RPMI8226 (cell line): Measurements from ENCODE around the gene RELL2.

ENCODE experiments used
- DNase-seq: peaks from one replicate; pipeline ENCODE4 v3.0.0-alpha.2; 2015

Gene RELL2

DNA sequence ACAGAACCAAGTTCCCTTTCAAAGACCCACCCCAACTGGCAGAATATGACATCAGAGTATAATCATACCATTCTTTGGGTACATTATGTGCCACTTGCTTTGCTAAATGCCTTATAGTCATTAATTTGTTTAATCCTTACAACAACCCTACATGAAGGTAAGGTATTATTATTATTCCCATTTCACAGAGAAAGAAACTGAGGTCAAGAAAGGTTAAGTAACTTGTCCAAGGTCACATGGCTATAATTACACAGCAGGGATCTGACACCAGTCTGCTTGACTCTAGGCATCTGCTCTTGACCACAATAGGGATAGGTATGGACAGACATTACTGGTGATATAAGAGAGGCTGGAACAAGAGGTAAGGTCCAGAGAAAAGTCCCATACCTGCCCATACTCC, 13.2 kb downstream of the RELL2 start:
- no peak for DNase-seq

DNA sequence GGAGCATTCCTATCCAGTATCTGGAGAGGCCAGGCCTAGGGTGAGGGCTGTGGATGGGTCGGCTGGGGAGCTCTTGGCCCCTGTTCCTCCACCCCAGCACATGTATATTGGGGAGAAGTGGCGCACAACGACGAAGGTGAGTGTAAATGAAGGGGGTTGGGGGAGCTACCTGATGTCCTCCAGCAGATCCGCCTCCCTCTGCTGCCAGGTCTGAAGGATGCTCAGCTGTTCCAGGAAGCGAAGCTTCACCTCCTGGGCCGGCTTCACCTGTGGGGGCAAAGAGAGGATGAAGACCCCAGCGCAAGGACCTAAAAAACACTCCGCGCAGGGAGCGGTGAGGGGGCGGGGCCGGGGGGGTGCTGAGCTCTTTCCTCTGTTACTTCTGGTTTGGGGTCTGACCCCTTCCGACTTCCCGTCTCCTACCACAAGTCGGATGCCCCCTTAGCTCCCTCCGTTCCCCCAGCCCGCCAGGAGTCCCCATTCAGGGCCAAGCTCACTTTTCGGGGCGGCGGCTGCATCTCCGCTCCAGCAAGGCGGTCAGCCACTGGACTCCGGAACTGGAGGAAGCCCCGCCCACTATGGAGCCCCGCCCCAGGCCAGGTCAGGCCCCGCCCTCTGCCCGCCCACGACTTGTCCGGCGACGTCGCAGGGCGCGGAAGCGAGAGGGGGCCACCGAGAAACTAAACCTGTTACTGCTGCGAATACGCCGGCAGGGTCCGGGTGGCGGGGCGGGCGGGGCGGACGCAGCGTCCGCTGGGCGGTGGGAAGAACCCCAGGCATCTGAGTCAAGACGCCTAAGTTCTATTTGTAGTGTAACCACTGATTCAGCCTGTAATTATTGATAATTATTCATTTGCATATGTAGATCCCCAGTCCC, 14.3 kb downstream of the RELL2 start, which contains the start of gene FCHSD1:
Gene FCHSD1 (minus strand): TSS at position 568 of the 877 bp plus-strand sequence. CDS start 50 bp downstream, at position 518.
- peak; percentile 80 for DNase-seq

DNA sequence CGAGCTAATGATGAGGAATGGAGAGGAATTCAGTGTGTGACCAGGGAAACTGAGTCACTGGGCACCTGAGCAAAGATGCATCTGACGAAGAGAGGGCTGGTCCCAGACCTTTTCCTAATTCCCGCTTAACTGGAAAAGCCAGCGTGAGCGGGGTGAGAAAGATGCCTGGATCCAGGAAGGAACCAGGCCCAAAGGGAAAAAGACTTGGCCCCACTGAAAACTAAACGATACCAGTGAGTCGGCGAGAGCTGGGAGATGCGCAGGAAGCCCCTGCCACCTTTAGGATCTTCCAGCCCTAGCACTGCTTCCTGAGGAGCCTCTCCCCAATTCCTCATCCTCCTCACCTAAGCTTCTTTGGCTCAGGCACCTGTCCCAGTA, 14.9 kb downstream of the RELL2 start:
- no peak for DNase-seq

DNA sequence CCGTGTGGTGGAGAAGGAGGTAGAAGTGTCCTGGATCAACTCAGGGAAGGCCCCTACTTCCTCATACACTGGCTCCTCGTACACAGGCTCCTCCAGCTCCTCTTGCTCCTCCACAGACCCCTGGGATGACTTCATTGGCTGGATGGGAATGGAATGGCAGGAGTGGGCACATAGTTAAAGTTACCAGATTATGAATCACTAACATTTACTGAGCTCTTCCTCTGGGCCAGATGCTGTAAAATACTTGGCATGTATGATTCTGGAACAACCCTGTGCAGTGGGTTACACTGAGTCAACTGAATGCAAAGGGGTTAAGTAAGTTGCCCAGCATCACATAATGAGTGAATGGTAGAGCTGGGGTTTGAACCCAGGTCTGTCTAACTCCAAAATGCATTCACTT, 17.5 kb downstream of the RELL2 start:
- no peak for DNase-seq

DNA sequence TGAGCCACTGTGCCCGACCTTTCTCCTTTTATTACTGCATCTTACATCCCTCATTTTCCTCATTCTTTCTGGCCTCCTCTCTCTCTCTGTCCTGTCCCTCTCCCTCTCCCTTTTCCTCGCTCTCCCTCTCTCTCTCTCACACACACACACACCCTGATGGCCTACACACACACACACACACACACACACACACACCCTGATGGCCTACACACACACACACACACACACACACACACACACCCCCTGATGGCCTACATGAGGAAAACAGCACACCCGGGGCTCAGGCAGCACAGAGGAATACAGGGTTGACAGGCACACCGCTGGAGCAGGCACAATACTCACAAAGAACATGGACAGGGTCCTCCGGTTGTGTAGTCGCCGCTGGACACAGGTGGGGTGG, 18.2 kb downstream of the RELL2 start:
- no peak for DNase-seq

DNA sequence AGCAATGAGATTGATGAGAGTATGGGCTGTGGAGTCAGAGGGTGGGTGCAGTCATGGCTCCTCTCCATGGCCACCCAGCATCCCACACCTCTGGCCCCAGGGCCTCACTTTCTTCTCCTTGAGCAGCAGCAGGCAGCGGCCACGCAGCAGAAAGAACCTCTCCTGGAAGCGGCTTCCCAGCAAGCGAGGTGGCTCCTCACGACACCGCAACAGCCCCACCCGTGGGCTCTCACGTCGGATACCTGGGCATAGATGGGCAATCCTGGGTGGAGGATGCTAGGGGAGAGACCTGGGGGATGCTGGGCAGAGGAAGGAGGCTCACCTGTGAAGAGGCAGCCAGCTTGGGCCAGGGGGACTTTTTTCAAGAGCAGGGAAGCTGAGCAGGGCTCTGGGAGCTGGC, 19.6 kb downstream of the RELL2 start:
- no peak for DNase-seq

DNA sequence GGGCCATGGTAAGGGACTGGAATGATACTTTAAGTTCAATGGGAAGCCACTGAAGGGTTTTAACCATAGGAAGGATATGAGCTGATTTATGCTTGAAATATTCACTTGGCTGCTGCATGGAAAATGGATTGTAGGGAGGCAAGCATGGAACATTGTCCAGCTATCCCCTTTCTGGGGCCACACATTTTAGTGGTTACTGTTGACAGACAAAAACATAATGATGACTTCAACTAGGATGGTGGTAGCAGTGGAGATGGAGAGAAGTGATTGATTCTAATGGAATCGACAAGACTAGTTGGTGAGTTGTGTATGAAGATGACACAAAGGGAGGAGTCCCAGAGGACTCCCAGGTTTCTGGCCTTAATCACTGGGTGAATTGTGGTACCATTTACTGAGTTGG, 20.6 kb downstream of the RELL2 start:
- DNase-seq = no peak

DNA sequence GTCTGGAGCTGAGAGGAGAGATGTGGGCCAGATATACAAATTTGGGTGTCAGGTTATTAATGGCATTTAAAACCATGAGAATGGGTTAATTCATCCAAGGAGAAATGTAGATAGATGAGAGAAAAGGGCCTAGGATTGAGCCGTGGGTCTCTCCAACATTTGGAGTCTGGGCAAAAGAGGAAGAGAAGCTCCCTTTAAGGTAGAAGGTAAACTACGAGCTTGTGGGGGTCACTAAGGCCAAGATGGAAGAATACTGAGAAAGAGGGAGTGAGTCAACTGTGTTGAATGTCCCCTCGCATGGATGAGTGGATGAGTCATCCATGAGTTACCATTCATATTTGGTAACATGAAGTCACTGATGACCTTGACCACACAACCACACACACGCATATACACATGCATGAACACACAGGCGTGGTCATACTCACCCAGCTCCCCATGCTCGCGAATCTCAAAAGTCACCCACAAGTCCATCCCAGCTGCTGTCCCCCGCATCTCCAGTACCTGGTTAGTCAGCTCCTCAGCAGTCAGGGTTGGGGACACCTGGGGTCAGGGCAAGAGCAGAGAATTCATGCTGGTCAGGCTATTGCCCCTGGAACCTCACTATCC, 21.2 kb downstream of the RELL2 start:
- DNase-seq = no peak

DNA sequence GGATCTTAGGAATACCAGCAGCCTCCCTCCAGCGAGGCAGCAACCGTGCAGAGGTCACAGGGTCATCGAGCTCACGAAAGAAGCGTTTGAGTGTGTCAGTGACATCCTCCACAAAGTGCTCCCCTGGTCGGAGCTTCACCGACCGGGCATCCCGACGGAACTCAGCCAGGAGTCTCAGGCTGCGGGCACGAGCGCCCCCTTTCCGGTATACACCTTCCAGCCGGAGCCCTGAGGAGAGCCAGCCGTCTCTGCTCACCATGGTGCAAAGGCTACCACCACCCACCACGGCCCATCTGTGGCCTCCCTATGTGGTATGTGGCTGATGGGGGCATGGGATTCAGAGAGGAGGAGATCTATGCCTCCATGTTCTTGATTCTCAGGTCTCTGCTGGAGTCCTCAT, 25.2 kb downstream of the RELL2 start:
- no peak for DNase-seq

DNA sequence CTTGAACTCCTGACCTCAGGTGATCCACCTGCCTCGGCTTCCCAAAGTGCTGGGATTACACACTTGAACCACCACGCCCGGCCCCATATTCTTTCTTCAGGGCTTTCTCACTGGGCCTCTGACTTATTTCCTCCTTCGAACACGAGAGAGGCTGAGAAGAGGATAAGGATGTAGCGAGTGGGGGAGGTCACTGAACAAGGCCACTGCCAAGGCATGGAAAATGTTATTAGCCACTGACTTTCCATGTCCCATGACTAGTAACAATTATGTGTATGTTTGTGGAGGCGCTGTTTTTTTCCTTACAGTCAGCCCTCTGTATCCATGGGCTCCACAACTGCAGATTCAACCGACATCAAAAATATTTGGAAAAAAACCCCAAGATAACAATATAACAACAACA, 26.7 kb downstream of the RELL2 start:
- no peak for DNase-seq

DNA sequence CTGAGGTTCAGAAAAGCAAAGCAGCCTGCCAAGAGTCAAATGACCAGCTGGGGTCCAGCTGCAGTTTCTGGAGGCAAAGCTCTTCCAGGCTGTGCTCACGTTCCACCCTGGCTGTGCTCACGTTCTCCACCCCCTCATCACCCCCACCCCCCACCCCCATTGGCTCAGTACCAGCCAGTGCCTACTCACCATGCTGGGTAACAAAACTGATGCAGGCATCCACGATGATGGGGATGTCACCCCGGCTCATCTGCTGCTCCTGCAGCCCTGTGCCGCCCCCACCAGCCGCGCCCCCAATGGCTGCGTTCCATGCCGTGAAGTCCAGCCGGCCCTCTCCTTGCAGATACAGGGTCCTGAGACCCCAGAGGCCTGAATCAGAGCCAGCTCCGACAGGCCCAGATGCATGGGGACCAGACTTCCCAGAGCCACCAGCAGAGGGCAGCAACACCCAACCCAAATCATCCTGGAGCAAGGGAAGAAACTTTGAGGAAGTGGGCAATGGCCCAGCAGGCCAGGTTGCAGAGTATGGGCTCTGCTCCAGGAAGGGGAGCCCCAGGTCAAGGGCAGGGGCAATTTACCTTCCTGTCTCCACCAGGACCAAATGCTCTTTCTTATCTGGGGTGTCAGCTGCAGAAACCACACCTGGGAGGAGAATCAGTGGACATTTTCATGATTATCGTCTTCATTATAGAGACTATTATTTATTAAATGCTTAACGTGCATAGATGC, 28.1 kb downstream of the RELL2 start:
- peak; percentile 88 for DNase-seq

DNA sequence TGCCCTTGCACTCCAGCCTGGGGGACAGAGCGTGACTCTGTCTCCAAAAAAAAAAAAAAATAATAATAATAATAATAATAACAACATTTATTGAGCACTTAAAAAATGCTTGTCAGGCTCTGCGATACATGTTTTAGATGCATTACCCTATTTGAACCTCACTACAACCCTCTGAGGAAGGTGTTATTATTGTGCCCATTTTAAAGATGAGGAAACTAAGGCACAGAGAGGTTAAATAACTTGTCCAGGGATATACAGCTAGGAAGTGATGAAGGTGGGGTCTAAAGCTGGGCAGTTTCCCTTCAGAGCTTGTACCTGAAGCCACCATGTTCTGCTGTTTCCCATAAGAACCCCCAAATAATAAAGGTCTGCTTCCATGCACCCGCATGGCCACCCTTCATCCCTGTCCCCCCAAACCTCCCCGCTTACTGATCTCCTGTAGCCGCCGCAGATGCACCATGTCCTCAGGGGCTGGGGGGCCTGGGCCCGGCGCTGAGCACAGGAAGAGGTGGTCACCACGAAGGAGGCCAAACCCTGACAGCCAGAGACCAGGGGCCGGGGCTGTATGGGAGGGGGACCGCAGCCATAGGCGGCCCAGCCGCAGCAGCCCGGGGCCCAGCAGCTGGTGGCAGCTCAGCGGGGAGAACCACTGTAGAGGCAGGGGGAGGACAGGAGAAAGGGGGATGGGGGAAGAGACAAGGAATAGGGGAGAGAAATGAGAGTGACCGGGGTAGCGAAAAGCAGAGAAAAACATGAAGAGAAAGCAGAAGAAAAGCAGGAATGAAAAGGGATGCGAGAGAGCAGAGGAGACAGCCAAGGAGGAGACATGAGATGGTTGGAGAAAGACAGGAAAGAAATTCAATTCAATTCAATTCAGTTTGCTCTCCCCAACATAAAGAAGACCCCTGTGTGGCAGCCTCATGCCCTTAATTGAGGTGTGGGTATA, 29.5 kb downstream of the RELL2 start:
- DNase-seq = no peak

DNA sequence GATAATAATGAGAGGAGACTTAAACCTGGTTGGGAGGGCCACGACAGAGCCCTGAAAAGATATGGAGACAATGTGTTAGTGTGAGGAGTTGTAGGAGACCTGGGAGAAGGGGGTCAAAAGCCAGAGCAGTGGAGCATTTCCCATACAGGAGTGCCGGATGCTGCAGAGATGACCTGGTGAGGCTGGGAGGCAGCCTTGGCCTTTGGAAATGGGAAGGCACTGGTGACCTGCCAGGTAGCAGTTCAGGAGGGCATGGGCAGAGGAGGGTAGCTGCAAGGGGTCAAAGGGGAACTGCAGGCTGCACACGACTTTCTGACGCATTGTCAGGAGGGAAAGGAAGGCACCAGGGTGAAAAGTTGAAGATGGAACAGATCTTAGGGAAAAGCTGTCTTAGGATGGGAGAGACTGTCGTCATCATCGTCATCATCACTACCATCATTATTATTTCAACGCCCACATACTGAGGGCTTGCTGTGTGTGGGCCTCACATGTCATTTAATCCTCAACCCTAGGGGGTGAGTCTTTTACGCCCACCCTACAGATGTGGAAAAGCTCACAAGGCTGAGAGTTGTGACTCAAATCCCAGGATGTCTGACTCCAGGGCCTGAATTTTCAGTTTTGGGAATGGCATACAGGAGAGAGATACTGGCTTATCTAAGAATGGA, 31.9 kb downstream of the RELL2 start:
- DNase-seq = no peak

DNA sequence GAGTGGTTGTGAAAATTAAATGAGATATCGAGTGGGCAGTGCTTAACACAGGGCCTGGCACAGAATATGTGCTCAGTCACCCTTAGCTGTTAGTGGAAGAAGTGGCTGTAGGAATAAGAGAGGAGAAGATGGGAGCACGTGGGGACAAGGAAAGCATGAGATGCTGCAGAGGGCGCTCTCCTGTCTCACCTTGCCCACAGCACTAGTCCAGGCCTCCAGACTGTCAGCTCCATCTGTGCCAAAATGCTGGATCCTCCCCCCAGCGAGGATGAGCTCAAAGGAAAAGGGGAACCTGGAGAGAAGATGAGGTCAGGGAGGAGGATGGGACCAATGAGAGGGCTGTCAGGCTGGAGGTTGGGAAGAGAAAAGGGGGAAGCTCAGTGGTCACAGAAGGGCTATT, 32.7 kb downstream of the RELL2 start:
- DNase-seq = no peak

DNA sequence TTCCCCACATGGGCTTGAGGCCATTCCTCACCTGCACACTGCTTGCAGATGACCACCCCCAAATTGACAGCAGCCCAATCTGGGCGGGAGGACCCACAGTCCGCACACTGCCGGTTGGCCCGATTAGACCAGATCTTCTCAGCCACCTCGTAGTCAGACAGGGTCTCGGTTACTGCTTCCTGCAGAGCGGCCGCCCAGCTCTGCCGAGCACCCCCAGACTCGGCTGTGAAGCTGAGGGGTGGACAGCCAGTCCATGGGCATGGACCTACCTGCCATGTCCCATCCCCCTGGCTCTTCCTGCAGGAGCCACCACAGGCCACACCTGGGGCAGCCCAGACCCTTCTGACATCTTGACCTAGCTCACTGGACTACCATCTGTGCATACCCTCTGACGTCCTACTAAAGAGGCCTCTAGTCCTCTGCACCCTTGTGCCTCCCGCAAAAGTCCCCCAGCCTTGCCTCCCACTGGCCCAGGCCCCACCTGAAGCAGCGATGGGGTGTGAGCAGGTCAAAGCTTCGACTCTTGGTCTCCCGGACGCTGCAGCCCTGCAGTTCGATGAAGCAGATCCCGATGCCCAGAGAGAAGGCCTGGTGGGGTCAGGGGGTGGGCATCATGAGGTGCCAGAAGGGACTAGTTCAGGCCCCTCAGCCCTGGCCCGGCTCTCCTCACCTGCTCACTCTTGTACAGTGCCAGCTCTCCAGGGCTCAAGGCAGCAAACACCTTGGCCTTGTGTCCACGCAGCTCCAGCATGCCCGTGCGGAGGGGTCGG, 35.5 kb downstream of the RELL2 start:
- no peak for DNase-seq

DNA sequence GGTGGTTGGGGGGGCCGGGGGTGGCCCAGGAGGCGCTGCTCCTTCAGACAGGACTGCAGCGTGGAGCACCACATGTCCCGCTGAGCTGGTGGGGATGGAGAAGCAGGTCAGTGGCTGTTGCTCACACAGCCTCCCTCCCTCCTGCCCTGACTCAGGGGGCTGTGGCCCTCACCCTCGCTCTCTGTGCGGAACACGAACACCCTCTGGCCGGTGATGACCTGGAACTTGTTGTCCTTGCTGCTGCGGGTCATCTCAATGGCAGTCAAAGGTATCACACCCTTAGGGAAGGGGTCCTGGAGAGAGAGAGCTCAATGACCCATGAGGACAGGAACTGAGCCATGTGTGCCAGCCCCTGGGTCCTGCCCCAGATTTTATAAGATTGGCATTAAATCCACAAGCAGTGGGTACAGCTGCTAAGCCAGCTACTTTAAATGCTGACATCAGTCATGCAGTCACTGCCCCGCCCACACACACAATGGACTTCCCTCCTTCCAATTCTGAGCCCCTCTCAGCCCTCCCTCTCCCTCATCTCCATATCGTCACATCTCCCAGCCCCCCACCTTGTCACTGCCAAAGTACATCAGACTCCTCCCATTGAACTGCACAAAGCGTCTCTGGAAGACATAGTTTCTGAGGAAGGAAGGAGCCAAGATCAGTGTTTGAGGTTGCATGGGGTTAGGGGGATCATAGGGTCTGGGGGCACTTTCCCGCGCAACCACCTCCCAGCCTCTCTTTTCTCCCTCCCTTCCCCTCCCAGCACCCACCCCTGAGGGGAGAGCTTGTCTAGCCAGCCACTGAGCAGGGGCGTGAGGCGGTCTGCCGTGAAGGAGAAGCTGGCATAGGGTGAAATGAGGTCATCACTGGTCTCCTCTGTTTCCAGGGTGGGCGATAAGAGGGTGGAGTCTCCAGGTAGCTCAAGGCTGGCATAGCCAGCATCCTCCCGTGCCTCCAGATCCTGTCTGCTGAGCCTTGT, 36.3 kb downstream of the RELL2 start:
- no peak for DNase-seq

DNA sequence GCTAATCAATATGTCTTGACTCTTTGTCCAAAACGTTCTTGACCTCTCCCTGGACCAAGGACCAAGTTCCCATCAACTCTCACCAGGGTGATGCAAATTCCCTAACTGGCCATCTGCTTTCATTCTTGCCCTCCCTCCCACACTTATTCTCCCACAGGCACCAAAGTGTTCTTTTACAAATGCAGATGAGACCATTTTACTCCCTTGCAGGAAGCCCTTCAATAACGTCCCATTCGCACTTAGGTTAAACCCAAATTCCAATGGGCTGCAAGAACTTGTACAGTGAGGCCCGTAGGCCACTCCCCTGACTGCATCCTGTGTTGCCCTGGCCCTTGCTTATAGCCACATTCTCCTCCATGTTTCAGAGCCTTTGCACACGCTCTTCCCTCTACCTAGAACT, 38.0 kb downstream of the RELL2 start:
- DNase-seq = no peak

DNA sequence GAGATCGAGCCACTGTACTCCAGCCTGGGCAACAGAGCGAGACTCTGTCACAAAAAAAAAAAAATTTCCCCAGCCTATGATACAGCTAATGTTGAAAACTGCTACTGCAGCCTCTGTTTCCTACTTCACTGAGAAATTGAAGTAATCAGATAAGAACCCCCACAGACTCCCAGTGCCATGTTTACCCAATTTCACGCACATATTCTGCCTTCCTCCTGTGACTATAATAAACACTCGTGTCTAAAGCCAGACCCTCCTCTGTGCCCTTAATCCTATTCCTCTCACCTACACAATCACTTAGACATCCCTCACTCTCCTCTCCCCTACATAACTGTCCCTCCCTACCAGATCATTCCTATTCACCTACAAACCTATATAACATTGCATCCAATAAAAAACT, 38.9 kb downstream of the RELL2 start:
- DNase-seq = no peak

DNA sequence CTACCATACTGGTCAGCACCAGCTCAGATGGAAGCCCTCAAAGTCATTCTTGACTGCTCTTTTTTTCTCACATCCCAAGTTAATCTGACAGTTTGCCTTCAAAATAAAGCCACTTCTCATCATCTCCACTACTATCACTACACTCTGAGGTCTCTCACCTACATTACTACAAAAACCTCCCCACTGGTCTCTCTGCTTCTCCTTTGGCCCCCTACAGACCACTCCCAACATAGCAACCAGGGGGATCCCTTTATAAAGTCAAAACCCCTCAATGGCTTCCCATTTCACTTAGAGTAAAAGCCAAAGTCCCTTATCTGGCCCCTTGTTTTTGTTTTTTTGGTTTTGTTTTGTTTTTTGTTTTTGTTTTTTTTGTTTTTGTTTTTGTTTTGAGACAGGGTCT, 40.6 kb downstream of the RELL2 start:
- peak; percentile 32 for DNase-seq

DNA sequence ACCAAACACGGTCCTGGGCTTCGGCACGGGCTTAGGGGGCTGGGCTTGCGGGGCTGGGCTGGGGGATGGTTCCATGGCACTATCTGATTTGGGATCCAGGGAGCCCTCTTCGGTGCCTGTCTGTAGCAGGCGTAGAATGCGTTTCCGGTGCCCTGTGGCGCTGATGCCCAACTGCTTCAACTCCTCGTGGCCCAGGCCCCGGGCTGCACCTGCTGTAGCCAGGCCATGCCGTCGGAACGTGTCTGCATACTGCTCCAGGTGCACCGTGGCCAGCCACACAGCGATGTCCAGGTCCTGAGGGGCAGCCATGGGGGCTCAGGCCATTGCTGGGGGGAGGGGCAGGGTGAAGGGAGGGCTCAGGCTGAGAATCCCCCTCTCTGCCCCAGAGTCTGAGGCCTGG, 43.4 kb downstream of the RELL2 start:
- no peak for DNase-seq
